IMR-90 (cell line): ENCODE results near the gene ZNF322.

ENCODE experiments used
- CEBPB ChIP-seq: IDR thresholded peaks from 2 replicates; pipeline ENCODE4 v1.6.1; 2012; ENCODE audit warnings: low read depth, low read length, improper control_type of control experiment
- MAZ ChIP-seq: IDR thresholded peaks from 2 replicates; pipeline ENCODE4 v1.6.1; 2012; ENCODE audit warnings: low read depth, mild to moderate bottlenecking, low read length, improper control_type of control experiment, moderate library complexity, borderline replicate concordance
- POLR2A ChIP-seq: IDR thresholded peaks from 2 replicates; pipeline ENCODE4 v1.6.1; 2012; ENCODE audit warnings: mild to moderate bottlenecking, low read depth, low read length
- RAD21 ChIP-seq: IDR thresholded peaks from 2 replicates; pipeline ENCODE4 v1.6.1; 2012; ENCODE audit warnings: low read length, improper control_type of control experiment
- RCOR1 ChIP-seq: IDR thresholded peaks from 2 replicates; pipeline ENCODE4 v1.6.1; 2012; ENCODE audit warnings: mild to moderate bottlenecking, low read length, improper control_type of control experiment; ENCODE audit not compliant: insufficient replicate concordance
- RFX5 ChIP-seq: IDR thresholded peaks from 2 replicates; pipeline ENCODE4 v1.8.0; 2012; ENCODE audit warnings: low read depth, mild to moderate bottlenecking, low read length, moderate library complexity
- TF ChIP-seq, protein P1 (sequence below): conservative IDR thresholded peaks from 2 replicates; pipeline ENCODE4 v1.5.1; 2012; ENCODE audit warnings: mild to moderate bottlenecking, low read depth, low read length, improper control_type of control experiment
- TF ChIP-seq, protein P2 (sequence below): fragments of 150-350 bp; IDR thresholded peaks from 2 replicates; pipeline ENCODE4 v1.6.1; 2016; ENCODE audit warnings: low read depth, mild to moderate bottlenecking, low read length, moderate library complexity, borderline replicate concordance
- TF ChIP-seq, protein P3 (sequence below): fragments of 150-350 bp; IDR thresholded peaks from 2 replicates; pipeline ENCODE4 v1.6.1; 2017; ENCODE audit warnings: mild to moderate bottlenecking, antibody characterized with exemption, low read length, low read depth

GRCh38 chr6:26597389-26597766 lies 62.2 kb downstream of the ZNF322 start:
- TF ChIP-seq, protein P1, sequence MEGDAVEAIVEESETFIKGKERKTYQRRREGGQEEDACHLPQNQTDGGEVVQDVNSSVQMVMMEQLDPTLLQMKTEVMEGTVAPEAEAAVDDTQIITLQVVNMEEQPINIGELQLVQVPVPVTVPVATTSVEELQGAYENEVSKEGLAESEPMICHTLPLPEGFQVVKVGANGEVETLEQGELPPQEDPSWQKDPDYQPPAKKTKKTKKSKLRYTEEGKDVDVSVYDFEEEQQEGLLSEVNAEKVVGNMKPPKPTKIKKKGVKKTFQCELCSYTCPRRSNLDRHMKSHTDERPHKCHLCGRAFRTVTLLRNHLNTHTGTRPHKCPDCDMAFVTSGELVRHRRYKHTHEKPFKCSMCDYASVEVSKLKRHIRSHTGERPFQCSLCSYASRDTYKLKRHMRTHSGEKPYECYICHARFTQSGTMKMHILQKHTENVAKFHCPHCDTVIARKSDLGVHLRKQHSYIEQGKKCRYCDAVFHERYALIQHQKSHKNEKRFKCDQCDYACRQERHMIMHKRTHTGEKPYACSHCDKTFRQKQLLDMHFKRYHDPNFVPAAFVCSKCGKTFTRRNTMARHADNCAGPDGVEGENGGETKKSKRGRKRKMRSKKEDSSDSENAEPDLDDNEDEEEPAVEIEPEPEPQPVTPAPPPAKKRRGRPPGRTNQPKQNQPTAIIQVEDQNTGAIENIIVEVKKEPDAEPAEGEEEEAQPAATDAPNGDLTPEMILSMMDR: no peak
- TF ChIP-seq CEBPB (no peak), POLR2A (no peak), RAD21 (no peak), RFX5 (no peak), RCOR1 (no peak), MAZ (no peak)
- TF ChIP-seq, protein P2, sequence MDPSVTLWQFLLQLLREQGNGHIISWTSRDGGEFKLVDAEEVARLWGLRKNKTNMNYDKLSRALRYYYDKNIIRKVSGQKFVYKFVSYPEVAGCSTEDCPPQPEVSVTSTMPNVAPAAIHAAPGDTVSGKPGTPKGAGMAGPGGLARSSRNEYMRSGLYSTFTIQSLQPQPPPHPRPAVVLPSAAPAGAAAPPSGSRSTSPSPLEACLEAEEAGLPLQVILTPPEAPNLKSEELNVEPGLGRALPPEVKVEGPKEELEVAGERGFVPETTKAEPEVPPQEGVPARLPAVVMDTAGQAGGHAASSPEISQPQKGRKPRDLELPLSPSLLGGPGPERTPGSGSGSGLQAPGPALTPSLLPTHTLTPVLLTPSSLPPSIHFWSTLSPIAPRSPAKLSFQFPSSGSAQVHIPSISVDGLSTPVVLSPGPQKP: no peak
- TF ChIP-seq, protein P3, sequence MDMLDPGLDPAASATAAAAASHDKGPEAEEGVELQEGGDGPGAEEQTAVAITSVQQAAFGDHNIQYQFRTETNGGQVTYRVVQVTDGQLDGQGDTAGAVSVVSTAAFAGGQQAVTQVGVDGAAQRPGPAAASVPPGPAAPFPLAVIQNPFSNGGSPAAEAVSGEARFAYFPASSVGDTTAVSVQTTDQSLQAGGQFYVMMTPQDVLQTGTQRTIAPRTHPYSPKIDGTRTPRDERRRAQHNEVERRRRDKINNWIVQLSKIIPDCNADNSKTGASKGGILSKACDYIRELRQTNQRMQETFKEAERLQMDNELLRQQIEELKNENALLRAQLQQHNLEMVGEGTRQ: no peak
